Loucy (cell line): ENCODE measurements around the gene DRP2.

Experiments used
- EZH2phosphoT487 ChIP-seq: fragments of 200-600 bp; IDR thresholded peaks from 2 replicates; pipeline ENCODE4 v1.6.1; 2018; ENCODE audit warnings: antibody characterized with exemption, mild to moderate bottlenecking, moderate library complexity, borderline replicate concordance
- TF ChIP-seq, protein P1 (sequence below): fragments of 200-600 bp; sonication (generic); conservative IDR thresholded peaks from 2 replicates; pipeline ENCODE4 v1.5.1; 2014; ENCODE audit warnings: mild to moderate bottlenecking, antibody characterized with exemption, low read length

DNA sequence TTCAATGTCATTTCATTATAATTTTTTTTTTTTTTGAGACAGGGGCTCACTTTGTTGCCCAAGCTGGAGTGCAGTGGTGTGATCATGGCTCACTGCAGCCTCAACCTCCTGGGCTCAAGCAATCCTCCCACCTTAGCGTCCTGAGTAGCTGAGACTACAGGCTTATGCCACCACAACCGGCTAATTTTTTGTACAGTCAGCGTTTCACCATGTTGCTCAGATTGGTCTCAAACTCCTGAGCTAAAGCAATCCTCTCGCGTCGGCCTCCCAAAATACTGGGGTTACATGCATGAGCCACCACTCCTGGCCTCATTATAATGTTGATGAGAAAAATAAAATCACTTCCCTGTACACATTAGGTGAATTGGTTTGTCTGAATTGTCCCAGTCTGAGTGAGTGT is 54.6 kb downstream of the DRP2 start:
- TF ChIP-seq, protein P1, sequence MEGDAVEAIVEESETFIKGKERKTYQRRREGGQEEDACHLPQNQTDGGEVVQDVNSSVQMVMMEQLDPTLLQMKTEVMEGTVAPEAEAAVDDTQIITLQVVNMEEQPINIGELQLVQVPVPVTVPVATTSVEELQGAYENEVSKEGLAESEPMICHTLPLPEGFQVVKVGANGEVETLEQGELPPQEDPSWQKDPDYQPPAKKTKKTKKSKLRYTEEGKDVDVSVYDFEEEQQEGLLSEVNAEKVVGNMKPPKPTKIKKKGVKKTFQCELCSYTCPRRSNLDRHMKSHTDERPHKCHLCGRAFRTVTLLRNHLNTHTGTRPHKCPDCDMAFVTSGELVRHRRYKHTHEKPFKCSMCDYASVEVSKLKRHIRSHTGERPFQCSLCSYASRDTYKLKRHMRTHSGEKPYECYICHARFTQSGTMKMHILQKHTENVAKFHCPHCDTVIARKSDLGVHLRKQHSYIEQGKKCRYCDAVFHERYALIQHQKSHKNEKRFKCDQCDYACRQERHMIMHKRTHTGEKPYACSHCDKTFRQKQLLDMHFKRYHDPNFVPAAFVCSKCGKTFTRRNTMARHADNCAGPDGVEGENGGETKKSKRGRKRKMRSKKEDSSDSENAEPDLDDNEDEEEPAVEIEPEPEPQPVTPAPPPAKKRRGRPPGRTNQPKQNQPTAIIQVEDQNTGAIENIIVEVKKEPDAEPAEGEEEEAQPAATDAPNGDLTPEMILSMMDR, result no peak
- no peak for TF ChIP-seq EZH2phosphoT487
